ENCODE data around the gene TDP1.
"Not testable (repeated sequence)": the region's sequence is repeated elsewhere in the genome, so short reads cannot be mapped to it uniquely, and the experiment has no call there.

TDP1 gene

DNA sequence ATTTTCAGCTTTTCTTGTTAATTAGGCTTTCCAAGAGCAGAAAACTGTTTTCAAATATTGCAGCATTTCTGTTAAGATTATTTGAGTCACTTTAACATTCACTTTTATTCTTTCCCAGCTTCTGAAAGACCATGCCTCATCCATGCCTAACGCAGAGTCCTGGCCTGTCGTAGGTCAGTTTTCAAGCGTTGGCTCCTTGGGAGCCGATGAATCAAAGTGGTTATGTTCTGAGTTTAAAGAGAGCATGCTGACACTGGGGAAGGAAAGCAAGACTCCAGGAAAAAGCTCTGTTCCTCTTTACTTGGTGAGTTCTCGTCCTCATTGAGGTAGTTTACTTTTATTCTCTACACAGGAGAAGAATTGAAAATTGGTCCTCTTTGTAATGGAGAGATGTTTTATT is 33.1 kb downstream of the TDP1 start:
- DNase-seq (ENCODE audit: low read depth in 2 of 3, low spot score in 1 of 3) = no peak

DNA sequence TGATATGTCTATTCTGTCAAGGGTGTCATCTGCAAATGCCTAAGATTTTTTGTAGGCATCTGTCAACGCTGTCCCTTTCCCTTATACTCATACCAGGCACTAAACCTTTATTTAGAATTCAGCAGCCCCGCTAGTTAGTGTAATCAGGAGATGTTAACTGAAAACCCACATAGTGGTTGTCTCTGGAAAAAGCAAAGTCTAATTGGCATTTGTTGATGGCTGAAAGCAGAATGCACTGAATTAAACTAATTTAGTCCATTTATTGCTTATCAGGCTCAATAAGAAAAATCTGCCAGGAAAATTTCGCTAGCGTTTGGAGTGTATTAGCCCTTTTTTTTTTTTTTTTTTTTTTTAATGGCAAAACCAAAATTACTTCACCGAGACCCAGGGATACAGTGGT is 34.5 kb downstream of the TDP1 start:
- DNase-seq (ENCODE audit: low read depth in 2 of 3, low spot score in 1 of 3) = no peak

DNA sequence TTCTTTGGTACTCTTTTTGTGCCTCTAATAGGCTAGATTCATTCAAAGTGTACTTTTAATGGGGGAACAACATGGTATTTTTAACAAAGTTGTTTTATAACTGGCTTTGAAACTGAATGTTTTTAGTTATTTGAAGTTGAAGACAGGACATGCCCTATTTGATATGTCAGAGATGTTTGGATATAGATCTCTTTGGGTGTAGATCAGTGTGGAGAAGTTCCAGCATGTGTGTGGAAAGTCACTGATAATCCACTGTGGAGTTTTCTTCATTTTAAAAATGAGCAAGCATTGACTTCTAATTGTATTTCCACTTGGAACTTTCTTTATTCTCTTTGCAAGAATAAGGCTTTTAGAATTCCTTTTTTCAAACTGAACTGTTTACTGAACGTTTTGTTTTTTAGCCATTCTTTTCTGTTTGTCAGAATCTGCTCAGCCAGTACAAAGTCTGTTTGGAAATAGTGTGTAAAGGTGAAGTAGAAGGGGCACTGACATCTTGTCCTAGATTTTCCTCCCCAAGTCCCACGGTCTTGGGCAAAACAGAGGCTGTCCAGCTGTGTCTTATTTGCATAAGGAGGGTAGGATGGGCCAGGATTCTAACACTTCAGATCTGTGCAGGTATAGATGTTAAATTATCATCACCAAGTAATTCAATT is 35.0 kb downstream of the TDP1 start:
- DNase-seq (ENCODE audit: low read depth in 2 of 3, low spot score in 1 of 3) = no peak

DNA sequence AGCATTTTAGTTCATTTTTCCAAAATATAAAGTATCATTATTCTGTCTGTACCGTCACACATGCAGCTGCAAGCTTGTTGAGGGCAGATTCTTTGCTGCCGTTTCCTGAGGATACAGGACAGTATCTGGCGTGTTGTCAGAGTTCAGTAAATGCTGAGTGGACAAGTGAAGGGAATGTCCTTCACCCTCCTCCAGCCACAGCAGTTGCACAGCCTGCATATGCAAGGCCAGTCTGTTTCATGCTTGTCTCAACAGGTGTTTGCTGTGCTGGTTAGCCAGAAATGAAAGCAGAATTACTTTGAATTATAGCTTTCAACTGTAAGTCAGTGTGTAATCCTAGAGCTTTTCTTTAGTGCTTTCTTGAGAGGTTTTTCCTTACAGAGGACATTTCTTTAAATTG is 36.5 kb downstream of the TDP1 start:
- no peak for DNase-seq (ENCODE audit: low read depth in 2 of 3, low spot score in 1 of 3)

DNA sequence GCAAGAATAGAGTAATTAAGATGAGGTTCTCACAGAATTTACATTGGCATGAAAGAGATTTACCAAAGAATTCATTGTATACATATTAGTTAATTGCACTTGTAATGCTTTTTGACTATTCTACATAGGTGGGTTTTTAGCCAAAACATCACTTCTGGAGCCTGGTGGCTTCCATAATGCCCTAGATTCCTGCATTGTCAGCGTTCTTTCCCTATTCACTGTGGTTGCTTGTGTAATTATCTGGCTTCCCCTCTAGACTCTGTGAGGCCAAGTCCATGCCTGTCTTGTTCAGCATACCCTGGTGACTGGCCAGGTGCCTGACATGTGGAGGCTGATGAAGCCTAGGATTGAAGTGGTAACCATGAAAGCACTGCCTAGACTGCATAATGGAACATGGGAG is 41.2 kb downstream of the TDP1 start:
- DNase-seq (ENCODE audit: low read depth in 2 of 3, low spot score in 1 of 3) = no peak

DNA sequence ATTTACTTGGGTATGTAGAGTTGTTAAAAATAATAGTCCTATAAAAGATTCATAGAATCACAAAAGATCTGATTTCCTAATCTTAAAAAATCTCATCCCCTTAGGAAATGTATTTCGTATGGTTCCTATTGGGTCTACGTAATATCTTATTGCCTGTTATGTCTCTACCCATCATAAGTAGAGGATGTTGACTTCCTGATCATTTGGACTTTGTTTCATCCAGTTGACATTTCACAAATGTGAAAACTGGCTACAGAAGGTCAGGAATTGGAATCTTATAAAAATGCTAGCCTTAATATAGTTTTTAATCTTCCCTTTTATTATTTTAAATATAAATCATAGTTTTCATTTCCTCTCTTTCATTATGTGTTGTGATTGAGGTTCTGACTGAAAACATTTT is 45.2 kb downstream of the TDP1 start:
- no peak for DNase-seq (ENCODE audit: low read depth in 2 of 3, low spot score in 1 of 3)

DNA sequence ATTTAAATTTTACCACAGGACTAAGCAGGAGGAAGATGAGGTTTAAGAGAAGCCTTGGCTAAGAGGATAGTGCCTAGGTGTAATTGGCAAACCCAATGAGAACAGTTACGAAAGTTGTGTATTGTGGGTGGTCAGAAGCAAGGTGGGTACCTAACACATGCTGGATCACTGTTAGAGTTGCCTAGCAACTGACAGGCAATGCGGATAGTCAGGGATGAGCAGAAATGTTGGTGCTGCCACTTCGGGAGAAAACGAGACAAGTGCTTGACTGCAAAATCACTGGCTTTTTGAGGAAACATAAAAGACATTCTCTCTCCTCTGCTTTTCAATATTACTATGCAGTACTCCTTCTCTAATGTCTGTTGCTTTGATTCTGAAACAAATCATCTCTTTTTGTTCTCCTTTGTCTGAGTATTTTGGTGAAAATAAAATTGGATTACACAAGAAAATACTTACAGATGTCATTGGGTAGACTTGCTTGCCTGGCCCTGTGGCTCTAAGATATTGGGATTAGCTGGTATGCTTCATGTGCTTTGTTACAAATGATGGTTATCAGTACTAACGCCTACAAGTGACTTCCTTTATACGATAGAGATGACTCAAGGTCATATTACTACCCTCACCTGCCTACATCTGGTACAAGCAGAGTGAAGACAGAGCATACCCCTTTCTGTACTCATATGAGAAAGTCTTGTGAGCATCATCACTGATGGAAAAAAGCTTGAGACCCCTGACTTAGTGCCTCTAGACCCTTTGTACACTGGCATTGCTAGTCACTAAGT is 48.0 kb downstream of the TDP1 start:
- DNase-seq (ENCODE audit: low read depth in 2 of 3, low spot score in 1 of 3) = no peak

DNA sequence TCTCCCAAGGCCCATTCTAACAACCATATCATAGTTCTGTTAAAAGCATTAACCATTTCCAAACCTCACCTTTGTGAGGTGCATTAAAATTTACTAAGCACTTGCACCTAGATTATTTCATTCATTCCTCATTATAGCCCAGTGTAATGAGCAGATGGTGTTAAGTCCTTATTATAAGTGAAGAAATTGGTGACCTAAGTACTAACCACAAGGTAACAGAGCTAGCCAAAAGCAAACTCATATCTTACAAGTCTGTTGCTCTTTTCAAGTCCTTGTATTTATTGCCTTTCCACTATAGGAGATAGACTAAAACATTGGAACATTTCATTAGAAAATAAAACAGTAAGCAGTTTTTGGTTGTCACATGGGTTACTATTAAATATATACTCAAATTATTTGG is 49.7 kb downstream of the TDP1 start:
- DNase-seq (ENCODE audit: low read depth in 2 of 3, low spot score in 1 of 3) = no peak

DNA sequence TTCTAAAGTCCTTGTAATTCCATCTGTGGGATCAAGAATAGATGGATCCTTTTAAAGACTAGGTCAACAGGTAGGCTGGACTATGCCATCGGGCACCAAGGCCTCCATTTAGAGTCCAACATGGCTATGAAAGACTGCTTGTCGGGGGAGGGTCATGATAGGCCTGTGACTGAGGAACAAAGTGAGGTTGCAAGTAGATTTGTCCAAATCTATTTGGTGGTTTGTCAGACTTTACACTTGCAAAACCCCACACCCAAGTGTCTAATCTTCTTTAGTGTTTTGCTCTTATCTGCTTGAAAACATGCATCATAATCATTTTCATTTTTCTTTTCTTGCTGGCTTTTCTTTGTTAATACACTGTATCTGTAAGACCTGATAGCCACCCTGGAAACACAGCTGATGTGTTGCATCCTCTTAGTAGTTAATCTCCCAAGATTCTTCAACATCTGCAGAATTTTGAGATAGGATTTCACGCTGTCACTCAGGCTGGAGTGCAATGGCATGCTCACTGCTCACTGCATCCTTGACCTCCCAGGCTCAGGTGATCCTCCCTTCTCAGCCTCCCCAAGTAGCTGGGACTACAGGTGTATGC is 50.3 kb downstream of the TDP1 start:
- no peak for DNase-seq (ENCODE audit: low read depth in 2 of 3, low spot score in 1 of 3)

DNA sequence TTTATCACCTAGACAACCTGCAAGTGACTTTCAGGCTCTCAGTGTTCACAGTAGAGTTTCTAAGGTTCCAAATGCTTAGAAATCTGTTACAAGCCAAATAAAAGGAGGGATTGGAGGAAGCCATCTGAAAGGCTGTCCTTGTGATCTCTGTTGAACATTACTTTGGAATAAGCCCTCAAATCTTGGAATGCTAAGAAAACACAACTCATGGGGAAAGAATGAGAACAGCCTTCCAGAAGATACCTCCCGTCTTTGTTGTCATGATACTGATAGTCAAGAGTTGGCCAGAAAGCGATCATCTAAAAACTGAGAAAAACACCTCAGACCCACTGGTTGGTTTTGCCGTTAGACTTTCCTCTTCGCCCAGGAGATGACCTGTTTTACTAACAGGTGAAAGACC is 61.6 kb downstream of the TDP1 start:
- DNase-seq (ENCODE audit: low read depth in 2 of 3, low spot score in 1 of 3) = no peak

DNA sequence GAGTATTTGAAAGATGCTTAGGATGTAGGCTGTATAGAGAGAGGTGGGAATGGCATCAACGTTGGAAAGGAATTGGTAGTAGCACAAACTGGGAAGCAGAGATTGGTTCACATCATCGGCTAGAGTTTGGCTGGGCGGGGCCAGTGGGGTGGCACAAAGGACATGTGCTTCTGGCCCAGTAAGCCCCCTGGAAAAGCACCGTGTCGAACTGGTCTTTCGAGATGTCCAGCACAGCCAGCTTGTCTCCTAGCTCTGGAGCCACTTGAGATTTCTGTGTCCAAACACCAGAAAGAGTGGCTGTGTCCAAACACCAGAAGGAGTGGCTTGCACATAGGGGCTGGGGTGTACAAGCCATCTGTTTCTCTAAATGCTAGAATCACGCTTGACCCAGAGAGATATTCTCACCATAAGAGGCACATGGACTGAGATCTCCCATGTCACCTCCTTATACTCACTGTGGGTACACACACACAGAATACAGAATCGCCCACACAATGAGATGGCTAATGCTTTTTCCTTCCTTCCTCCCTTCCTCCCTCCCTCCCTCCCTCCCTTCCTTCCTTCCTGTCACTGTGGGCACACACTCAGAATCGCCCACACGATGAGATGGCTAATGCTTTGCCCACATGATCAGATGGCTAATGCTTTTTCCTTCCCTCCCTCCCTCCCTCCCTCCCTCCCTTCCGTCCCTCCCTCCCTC is 64.2 kb downstream of the TDP1 start:
- no peak for DNase-seq (ENCODE audit: low read depth in 2 of 3, low spot score in 1 of 3)

DNA sequence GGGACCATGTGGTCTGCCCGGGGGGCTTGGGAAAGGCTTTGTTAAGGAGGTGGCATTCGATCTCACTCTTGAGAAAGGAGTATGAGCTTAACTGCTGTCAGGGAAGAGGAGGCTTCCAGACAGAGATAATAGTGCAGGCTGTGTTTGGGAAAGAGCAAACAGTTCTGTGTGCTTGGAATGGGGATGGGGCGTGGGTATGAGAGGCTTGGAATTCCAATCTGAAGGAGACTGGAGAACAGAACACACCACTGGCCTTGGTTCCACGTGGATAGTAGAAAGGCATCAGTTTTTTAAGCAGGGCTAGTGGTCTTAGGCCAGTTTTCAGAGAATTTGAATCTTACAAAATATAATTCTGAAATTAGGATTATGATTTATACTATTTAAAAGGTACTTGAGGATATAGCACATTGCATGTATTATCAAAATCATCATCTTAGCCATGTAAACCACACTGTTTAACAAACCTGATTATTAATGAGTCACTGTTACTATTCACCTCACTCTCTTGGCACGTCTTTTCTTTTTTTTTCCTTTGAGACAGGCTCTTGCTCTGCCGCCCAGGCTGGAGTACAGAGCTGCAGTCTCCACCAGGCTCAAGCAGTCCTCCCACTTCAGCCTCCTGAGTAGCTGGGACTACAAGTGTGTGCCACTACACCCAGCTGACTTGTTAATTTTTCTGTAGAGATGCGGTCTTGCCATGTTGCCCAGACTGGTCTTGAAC is 67.6 kb downstream of the TDP1 start:
- no peak for DNase-seq (ENCODE audit: low read depth in 2 of 3, low spot score in 1 of 3)

DNA sequence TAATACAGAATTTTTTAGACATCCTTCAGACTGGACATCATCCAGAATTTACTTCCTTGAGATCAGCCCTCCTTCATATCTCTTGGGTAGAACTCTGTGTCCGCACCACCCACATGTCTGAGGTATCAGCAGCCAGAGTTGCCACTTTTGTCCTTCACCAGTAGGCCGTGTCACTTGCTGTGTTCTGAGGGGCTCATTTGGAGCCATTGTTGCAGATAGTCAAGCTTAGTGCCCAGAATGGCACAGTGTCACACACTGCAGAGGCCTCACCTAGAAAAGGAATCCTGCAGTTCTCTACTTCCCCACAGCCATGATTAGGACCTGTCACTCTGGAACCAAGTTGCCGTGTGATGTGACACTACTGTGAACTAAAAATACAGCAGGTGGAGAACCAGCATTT is 69.2 kb downstream of the TDP1 start:
- no peak for DNase-seq (ENCODE audit: low read depth in 2 of 3, low spot score in 1 of 3)

DNA sequence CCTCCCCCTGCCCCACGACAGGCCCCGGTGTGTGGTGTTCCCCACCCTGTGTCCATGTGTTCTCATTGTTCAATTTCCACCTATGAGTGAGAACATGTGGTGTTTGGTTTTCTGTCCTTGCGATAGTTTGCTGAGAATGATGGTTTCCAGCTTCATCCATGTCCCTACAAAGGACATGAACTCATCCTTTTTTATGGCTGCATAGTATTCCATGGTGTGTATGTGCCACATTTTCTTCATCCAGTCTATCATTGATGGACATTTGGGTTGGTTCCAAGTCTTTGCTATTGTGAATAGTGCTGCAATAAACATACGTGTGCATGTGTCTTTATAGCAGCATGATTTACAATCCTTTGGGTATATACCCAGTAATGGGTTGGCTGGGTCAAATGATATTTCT is 70.9 kb downstream of the TDP1 start:
- not testable (repeated sequence) for DNase-seq (ENCODE audit: low read depth in 2 of 3, low spot score in 1 of 3)

DNA sequence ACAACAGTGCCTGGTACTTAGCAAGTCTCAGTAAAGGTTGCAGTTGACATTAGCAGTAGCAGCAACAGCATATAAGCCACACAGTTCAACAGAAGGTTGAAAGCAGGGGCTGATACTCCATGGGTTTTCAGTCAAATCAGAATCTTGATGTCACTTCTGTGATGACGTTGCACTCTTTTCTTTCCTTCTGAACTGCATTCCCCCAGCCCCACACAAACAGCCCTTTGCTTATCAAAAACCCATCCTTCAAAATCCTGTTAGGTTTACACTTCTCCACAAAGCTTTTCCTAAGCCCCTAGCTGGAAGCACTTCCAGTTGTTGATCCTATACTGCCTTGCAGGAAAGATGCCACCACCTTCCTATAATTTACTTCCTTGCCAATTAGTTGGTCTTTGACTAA is 72.1 kb downstream of the TDP1 start:
- DNase-seq (ENCODE audit: low read depth in 2 of 3, low spot score in 1 of 3) = no peak

DNA sequence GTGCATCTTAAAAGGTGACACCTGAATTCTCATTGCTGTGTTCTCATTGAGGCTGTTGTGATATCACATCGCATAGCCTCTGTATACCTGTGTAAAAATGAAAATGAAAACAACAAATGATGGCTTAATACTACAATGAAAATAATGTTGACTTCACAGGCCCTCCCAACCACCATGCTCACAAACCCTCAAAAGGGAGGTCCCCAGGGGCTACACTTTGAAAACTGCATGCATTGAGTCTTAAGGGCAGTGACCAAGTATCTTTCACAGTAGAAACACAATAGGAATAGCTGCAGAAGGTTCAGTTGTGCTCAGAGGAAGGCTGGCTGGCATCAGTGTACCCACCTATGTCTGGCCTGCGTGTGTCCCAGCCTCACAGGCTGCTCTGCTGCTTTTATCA is 78.4 kb downstream of the TDP1 start:
- DNase-seq (ENCODE audit: low read depth in 2 of 3, low spot score in 1 of 3) = no peak

DNA sequence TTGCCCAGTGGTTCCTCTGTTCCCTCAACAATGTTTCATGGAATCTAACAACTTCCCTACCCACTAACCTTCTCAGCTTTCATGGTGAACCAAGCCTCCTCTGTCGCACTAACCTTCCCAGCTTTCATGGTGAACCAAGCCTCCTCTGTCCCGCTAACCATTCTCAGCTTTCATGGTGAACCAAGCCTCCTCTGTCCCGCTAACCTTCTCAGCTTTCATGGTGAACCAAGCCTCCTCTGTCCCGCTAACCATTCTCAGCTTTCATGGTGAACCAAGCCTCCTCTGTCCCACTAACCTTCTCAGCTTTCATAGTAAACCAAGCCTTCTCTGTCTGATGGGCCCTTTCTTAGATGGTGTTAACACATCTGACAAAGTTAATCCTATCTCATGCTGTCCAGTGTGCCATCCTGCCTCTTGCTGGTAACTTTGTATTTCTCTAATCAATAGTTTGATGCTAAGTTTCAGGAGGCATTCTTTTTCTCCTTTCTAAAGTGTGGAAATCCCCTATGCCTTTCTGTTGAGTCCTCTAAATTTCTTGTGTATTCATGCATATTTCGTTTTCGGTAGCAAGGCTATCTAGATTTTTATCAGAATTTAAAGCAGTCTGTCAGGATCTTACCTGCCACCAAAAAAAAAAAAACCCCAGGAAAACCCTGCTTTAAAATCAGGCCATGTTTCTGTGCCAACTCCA is 79.3 kb downstream of the TDP1 start:
- DNase-seq (ENCODE audit: low read depth in 2 of 3, low spot score in 1 of 3) = no peak

DNA sequence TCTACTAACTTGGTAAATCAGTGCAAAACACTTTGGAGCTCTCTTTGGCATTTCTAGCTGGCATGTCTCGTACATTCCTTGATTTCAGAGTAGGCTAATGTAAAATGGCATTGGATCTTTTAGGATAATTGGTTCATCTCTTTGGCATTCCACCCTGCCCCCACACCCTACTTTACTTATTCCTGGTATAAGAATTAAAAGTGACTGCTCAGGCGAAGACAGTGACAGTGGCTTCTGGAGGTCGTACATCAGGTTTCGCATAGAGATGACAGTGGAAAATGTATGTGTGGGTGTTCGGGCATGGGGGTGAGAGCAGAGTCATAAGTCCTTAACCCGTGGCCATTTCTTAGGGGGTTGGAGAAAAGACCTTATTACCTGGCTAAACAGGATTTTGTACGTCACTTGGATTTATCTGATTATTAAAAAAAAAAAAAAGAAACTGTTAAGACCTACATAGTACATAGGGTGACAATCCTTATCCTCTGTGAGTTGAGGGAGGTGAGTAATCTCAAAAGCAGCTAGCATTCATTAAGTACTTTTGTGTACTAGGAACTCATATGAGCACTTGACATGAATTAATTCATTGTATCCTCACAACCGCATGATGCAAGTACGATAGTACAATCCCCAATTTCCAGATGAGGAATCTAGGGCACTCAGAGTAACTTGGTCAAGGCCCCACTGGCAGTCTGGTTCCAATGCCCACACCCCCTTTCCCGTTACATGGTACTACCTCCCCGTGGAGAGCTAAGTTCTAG is 83.7 kb downstream of the TDP1 start:
- DNase-seq (ENCODE audit: low read depth in 2 of 3, low spot score in 1 of 3) = no peak

DNA sequence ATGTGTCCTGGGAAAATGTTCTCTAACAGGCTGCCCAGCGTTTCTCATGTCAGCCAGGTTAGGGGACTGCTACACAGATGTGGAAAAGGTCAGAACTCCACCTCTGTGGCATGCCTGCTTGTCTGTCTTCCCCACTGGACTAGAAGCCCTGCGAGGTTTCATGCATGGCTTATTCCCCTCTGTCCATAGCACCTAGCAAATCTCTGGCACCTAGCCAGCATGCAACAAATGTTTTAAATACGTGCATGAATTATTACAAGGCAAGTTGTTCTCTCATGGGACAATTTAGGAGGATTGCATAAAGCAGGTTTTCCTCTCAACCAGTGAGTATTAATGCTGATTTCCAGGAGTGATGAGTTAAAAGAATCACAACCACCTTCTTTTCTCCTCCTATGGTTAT is 84.7 kb downstream of the TDP1 start:
- no peak for DNase-seq (ENCODE audit: low read depth in 2 of 3, low spot score in 1 of 3)
